PC-3 (cell line): ENCODE measurements around the gene DKK3. TPM values are rescaled to one million over a fixed set of nuclear protein-coding genes. Genes with fewer than 3 reads are reported as not detected.

Experiments used
- ATAC-seq: fragments of 200-7000 bp; cut with Tn5 transposase; 2 replicates; pipeline ENCODE4 v1.9.1; 2020; ENCODE audit warnings: mild to moderate bottlenecking, moderate library complexity
- BruUV-seq: library from RNA; stranded (reverse); fragments of 400-500 nt; replicated peaks from 2 replicates; lab custom pipeline; 2021; lab: Mats Ljungman, UMichigan
- CTCF ChIA-PET: fragments of 300-600 bp; sonication (Branson Sonifier 250); formaldehyde crosslinking; loops from one replicate; lab custom pipeline; 2022; ENCODE audit warnings: antibody characterized with exemption; lab: Charles Lee
- POLR2A ChIA-PET: fragments of 300-600 bp; sonication (Branson Sonifier 250); formaldehyde crosslinking; loops from one replicate; lab custom pipeline; 2022; ENCODE audit warnings: antibody characterized with exemption; ENCODE audit not compliant: unreplicated experiment; lab: Charles Lee
- DNase-seq: peaks from one replicate; pipeline ENCODE4 v3.0.0-alpha.2; 2015
- H2AFZ ChIP-seq: fragments of 300-600 bp; sonication (generic); 2 replicates; pipeline ENCODE4 v1.6.0; 2016; ENCODE audit warnings: antibody characterized with exemption, low read length
- H3F3A ChIP-seq: fragments of 300-600 bp; sonication (generic); one replicate; pipeline ENCODE4 v1.6.0; 2017; ENCODE audit warnings: antibody characterized with exemption, low read length, control low read depth, mild to moderate bottlenecking; ENCODE audit not compliant: unreplicated experiment
- H3K27ac ChIP-seq: fragments of 300-600 bp; sonication (generic); 2 replicates; pipeline ENCODE4 v1.5.1; 2016; ENCODE audit warnings: mild to moderate bottlenecking, low read length
- H3K27me3 ChIP-seq: fragments of 300-600 bp; sonication (generic); 2 replicates; pipeline ENCODE4 v1.6.1; 2016; ENCODE audit warnings: low read length, mixed read lengths
- H3K36me3 ChIP-seq: fragments of 300-600 bp; sonication (generic); 2 replicates; pipeline ENCODE4 v1.6.1; 2016; ENCODE audit warnings: low read depth, mixed run types, low read length, mixed read lengths
- H3K4me1 ChIP-seq: fragments of 300-600 bp; sonication (generic); 2 replicates; pipeline ENCODE4 v1.5.1; 2016; ENCODE audit warnings: low read length; ENCODE audit not compliant: insufficient read depth
- H3K4me2 ChIP-seq: fragments of 300-600 bp; sonication (generic); 2 replicates; pipeline ENCODE4 v1.6.0; 2016; ENCODE audit warnings: low read length
- H3K4me3 ChIP-seq: fragments of 300-600 bp; sonication (generic); 2 replicates; pipeline ENCODE4 v1.5.1; 2016; ENCODE audit warnings: mild to moderate bottlenecking, low read length, mixed read lengths
- H3K79me2 ChIP-seq: fragments of 300-600 bp; sonication (generic); 2 replicates; pipeline ENCODE4 v1.6.1; 2017; ENCODE audit warnings: low read length, mixed read lengths
- H3K9ac ChIP-seq: fragments of 300-600 bp; sonication (generic); 2 replicates; pipeline ENCODE4 v1.6.0; 2016; ENCODE audit warnings: mild to moderate bottlenecking, low read length
- H3K9me2 ChIP-seq: fragments of 300-600 bp; sonication (generic); replicated peaks from 2 replicates; pipeline ENCODE4 v1.6.1; 2016; ENCODE audit warnings: mixed run types, low read length, mixed read lengths
- H3K9me3 ChIP-seq: fragments of 300-600 bp; sonication (generic); 2 replicates; pipeline ENCODE4 v1.6.1; 2016; ENCODE audit warnings: low read length, mixed read lengths
- H4K20me1 ChIP-seq: fragments of 300-600 bp; sonication (generic); 2 replicates; pipeline ENCODE4 v1.6.1; 2016; ENCODE audit warnings: low read length, mixed read lengths
- CTCF ChIP-seq: fragments of 300-600 bp; sonication (generic); conservative IDR thresholded peaks from 2 replicates; pipeline ENCODE4 v1.5.1; 2017; ENCODE audit warnings: antibody characterized with exemption, low read depth, mild to moderate bottlenecking, low read length
- EZH2 ChIP-seq: fragments of 300-600 bp; sonication (generic); IDR thresholded peaks from one replicate; pipeline ENCODE4 v1.6.1; 2017; ENCODE audit warnings: antibody characterized with exemption, mild to moderate bottlenecking, low read length; ENCODE audit not compliant: unreplicated experiment
- EZH2phosphoT487 ChIP-seq: fragments of 300-600 bp; sonication (generic); IDR thresholded peaks from 2 replicates; pipeline ENCODE4 v1.6.1; 2018; ENCODE audit warnings: mild to moderate bottlenecking, antibody characterized with exemption, low read length, borderline replicate concordance
- intact Hi-C: fragments of 100-400 bp; cut with micrococcal nuclease; formaldehyde crosslinking; loops from 2 replicates; pipeline ENCODE4 v1.9.0; 2023
- total RNA-seq: library from RNA; depleted of rRNA; stranded (reverse); fragments of >200 nt; gene quantifications from 2 replicates; pipeline ENCODE4 v1.2.3, GENCODE V29; 2014

The DKK3 gene
- total RNA-seq, 1 experiment from 2014 or later = 0.07 TPM

DNA sequence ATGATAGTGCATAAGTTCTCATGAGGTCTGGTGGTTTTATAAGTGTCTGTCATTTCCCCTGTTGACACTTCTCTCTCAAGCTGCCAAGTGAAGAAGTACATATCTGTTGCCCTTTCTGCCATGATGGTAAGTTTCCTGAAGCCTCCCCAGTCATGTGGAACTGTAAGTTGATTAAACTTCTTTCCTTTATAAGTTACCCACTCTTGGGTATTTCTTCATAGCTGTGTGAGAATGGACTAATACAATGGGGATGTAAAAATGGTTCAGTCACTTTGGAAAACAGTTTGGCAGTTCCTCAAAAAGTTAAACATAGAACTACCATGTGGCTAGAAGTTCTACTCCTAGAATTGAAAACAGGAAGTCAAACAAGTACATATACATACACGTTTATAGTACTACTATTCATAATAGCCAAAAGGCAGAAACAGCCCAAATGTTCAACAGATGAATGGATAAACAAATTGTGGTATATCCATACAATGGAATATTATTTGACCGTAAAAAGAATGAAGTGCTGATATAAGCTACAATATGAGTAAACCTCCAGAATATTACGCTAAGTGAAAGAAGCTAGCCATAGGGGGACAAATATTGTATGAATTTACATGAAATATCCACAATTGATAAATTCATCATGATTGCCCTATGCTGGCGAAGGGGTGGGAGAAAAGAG, 16.0 kb upstream of the DKK3 start:
- no peaks in the 10 kb centered on the region for H3K79me2 ChIP-seq
- H3K9me3 ChIP-seq = 0 out of 2 replicates have a peak, but pooled peaks cover 8% of the 10 kb centered on the region
- no peak for DNase-seq
- no peaks in the 10 kb centered on the region for H3K36me3 ChIP-seq
- no peaks in the 10 kb centered on the region for H4K20me1 ChIP-seq
- no TSS peak for BruUV-seq
- H3K4me3 ChIP-seq = no peak overlapping the region
- no peak overlapping the region for H3K27ac ChIP-seq
- no peak overlapping the region for H2AFZ ChIP-seq
- ATAC-seq = no peak
- TF ChIP-seq CTCF (no peak), EZH2phosphoT487 (no peak), EZH2 (no peak)
- H3K9ac ChIP-seq = no peak overlapping the region
- peaks cover 12% of the 10 kb centered on the region for H3K4me1 ChIP-seq
- no peaks in the 10 kb centered on the region for H3K9me2 ChIP-seq
- ChIA-PET CTCF (no interaction called here), POLR2A (no interaction called here)
- H3K27me3 ChIP-seq = no peaks in the 10 kb centered on the region
- no peak overlapping the region for H3K4me2 ChIP-seq
- no peaks in the 10 kb centered on the region for H3F3A ChIP-seq
- intact Hi-C loops = no loop called here

GRCh38 chr11:12023015-12023414, 14.6 kb upstream of the DKK3 start:
- ATAC-seq = no peak
- H3F3A ChIP-seq = no peaks in the 10 kb centered on the region
- POLR2A ChIA-PET = no interaction called here
- H3K9me2 ChIP-seq = no peaks in the 10 kb centered on the region
- intact Hi-C loops = no loop called here
- TF ChIP-seq EZH2phosphoT487 (no peak), CTCF (no peak), EZH2 (no peak)
- peaks cover 7% of the 10 kb centered on the region; the same call in 1 of the 2 replicates for H3K4me1 ChIP-seq
- DNase-seq = no peak
- no peaks in the 10 kb centered on the region for H4K20me1 ChIP-seq
- H3K27ac ChIP-seq = no peak overlapping the region
- no peaks in the 10 kb centered on the region for H3K79me2 ChIP-seq
- no TSS peak for BruUV-seq
- no peak overlapping the region for H3K9ac ChIP-seq
- no peaks in the 10 kb centered on the region for H3K36me3 ChIP-seq
- H3K4me3 ChIP-seq = no peak overlapping the region
- CTCF ChIA-PET = no interaction called here
- no peak overlapping the region for H2AFZ ChIP-seq
- no peaks in the 10 kb centered on the region for H3K27me3 ChIP-seq
- 0 out of 2 replicates have a peak, but pooled peaks cover 8% of the 10 kb centered on the region for H3K9me3 ChIP-seq
- no peak overlapping the region for H3K4me2 ChIP-seq

DNA sequence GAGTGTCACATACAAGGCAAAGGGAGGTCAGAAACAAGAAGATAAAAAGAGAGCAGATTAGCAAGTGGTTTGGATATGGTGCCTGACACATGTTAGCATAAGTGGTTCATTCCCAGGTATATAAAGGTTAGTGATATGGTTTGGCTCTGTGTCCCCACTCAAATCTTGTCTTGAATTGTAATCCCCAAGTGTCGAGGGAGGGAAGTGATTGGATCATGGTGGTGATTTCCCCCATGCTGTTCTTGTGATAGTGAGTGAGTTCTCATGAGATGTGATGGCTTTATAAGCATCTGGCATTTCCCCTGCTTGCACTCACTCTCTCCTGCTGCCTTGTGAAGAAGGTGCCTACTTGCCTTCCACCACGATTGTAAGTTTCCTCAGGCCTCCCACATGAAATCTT, 12.1 kb upstream of the DKK3 start:
- Histone ChIP-seq H3K4me2 (no peak overlapping the region), H3K79me2 (no peaks in the 10 kb centered on the region), H3K9ac (no peak overlapping the region), H3F3A (no peaks in the 10 kb centered on the region), H4K20me1 (no peaks in the 10 kb centered on the region), H3K36me3 (no peaks in the 10 kb centered on the region), H3K9me2 (no peaks in the 10 kb centered on the region), H3K4me3 (no peak overlapping the region), H2AFZ (no peak overlapping the region), H3K4me1 (peaks cover under 1% of the 10 kb centered on the region; the same call in 1 of the 2 replicates), H3K9me3 (0 out of 2 replicates have a peak, but pooled peaks cover 8% of the 10 kb centered on the region), H3K27me3 (no peaks in the 10 kb centered on the region), H3K27ac (no peak overlapping the region)
- no TSS peak for BruUV-seq
- DNase-seq (no peak), ATAC-seq (no peak)
- no peak for TF ChIP-seq EZH2phosphoT487
- TF ChIP-seq EZH2 = no peak
- no peak for TF ChIP-seq CTCF
- POLR2A ChIA-PET = no interaction called here
- CTCF ChIA-PET = no interaction called here
- intact Hi-C loops = no loop called here
